Measurements from ENCODE around the gene RDX.
"Not testable (repeated sequence)": the region's sequence is repeated elsewhere in the genome, so short reads cannot be mapped to it uniquely, and the experiment has no call there.

RDX gene

DNA sequence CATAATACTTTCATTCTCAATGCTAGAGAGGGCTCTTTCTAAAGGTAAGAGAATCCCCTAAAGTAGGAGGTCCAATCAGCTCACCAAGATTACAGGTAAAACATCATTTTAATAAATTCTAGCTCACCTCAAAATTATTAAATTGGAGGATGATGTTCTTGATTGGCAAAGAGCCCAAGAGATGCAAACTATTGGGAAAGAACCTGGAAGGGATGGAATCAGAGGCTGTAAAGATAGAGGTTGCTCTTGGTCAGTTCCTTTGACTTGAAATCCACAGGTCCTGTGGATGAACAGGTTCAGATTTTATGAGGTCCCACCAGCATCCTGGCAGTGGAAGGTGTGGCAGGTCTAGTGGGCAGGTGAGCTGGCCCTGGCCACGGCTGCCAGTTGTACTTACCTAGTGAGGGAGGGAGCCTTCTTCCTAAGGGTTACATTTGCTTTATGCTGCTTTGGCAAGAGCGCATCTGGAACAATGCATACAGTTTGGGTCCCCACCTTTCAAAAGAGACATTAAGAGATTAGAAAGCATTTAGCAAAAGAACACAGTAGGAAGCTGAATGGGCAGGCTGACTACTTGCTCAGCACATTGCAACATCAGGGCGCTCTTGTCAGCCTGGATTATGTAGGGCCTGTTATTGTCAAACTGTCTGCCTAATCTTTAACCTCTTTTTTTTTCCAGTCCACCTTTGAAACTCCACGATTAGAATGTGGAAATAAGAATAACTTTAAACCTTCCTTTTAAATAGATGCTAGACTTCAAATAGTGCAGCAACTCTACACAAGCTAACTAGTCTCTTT, 97.0 kb downstream of the RDX start:
- DNase-seq, result no peak

GRCh38 chr11:110198031-110198729, 98.2 kb downstream of the RDX start:
- no peak for DNase-seq

DNA sequence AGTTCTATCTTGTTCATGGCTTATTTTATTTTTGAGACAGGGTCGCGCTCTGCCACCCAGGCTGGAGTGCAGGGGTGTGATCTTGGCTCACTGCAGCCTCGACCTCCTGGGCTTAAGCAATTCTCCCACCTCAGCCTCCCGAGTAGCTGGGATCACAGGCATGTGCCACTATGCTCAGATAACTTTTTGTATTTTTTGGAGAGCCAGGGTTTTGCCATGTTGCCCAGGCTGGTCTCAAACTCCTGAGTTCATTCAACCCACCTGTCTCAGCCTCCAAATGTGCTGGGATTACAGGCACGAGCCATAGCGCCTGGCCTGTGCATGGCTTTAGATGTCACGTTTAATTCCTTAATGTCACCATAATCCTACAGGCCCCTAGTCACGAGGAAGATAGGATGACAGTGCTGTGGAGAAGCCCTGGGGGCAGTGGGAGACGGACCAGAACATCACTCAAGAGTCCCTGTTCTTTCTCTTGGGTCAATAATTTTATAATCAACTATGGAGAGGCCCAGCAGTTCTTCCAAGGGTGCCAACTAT, 99.5 kb downstream of the RDX start:
- no peak for DNase-seq

- DNase-seq, result no peak
These were observed 100.1 kb downstream of the RDX start for GRCh38 chr11:110196241-110196754.

GRCh38 chr11:110194211-110194766, 102.1 kb downstream of the RDX start:
- DNase-seq, result not testable (repeated sequence)

- not testable (repeated sequence) for DNase-seq
These were observed 103.7 kb downstream of the RDX start for GRCh38 chr11:110192604-110193282.

DNA sequence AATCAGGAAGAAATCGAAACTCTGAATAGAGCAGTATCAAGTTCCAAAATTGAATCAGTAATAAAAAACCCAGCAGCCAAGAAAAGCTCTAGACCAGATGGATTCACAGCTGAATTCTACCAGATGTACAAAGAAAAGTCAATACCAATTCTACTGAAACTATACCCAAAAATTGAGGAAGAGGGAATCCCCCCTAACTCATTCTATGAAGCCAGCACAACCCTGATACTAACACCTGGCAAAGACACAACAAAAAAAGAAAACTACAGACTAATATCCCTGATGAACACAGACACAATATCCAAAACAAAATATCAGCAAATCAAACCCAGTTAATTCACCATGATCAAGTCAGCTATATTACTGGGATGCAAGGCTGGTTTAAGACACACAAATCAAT, 105.5 kb downstream of the RDX start:
- no peak for DNase-seq

- no peak for DNase-seq
These were observed 108.7 kb downstream of the RDX start for GRCh38 chr11:110187731-110188130.

DNA sequence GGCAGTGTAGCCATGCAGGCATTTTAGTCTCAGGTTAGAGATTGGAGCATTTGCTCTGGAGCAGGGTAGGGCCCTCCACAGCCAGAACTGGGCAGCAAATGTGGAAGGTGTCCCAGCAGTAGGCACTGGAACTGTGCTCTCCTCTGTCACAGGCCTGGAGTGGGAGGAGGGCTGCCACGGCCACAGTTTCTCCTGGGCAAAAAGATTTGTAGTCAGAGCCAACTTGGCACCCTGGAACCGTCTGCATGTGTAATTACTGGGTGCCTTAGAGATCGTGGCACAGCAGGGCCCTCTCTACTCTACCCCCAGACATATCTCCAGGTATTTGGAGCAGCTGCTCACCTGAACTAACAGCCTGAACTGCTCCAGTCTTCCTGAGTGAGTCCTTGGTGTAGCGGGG, 109.5 kb downstream of the RDX start:
- no peak for DNase-seq

DNA sequence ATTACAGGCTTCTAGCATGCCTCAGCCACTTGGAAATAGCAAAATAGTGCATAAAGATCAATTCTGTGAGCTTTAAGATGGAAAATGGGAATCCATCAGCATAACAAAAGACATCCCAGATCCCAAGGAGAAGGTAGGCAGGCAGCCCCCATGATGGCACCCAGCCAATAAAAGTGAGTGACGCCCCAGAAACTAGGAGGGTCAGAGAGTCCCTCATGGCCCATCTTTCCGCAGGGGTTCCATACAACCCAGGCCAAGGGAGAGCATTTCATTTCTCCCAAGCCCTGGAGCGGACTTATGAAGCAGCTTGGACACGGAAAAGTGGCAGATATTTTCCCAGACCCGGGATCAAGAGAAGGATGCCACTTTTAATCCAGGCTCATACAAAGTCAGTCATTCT, 110.0 kb downstream of the RDX start:
- DNase-seq, result no peak

GRCh38 chr11:110185599-110185998, 110.8 kb downstream of the RDX start:
- DNase-seq, result no peak

- no peak for DNase-seq
These were observed 111.3 kb downstream of the RDX start for GRCh38 chr11:110185121-110185591.

DNA sequence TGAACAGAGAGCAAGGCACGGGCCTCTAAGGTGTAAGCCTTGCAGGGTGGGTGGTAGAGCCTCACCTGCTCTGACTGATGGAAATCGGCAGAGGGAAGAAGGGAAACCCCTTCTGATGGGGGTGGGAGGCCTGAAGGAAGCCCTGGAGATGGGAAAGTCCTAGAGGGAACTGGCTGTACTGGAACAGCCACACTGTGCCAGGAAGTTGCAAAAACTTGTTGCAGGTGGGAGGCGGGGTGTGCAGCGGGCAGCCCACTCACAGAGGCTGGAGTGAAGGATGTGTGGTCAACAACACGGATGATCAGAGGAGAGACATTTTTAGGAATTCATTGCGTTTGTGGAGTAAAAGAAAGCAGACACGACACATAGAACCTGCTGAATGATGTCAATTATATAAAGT, 112.0 kb downstream of the RDX start:
- DNase-seq, result no peak

DNA sequence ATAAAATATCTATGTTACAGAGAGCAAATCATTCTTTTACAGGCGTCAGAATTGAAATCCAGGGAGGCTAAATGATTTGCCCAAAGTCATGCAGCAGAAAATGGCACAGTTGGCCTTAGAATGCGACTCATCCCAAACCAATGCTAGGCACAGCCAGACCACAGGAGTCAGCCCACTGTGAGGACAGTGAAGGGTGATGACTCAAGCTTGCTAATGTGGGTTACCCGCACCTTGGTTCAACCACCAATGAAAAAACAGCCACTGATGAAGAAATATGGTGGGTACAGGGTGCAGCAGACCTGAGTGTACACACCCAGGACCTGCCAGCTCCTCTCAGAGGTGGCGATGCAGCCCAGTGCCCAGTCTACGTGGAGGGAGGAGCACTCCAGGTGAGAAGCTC, 113.5 kb downstream of the RDX start:
- DNase-seq, result no peak

GRCh38 chr11:110179064-110179463, 117.3 kb downstream of the RDX start:
- DNase-seq, result no peak

GRCh38 chr11:110177086-110177456, 119.3 kb downstream of the RDX start:
- DNase-seq, result no peak

GRCh38 chr11:110176366-110177085, 119.9 kb downstream of the RDX start:
- no peak for DNase-seq

GRCh38 chr11:110174645-110175310, 121.6 kb downstream of the RDX start:
- DNase-seq, result no peak

DNA sequence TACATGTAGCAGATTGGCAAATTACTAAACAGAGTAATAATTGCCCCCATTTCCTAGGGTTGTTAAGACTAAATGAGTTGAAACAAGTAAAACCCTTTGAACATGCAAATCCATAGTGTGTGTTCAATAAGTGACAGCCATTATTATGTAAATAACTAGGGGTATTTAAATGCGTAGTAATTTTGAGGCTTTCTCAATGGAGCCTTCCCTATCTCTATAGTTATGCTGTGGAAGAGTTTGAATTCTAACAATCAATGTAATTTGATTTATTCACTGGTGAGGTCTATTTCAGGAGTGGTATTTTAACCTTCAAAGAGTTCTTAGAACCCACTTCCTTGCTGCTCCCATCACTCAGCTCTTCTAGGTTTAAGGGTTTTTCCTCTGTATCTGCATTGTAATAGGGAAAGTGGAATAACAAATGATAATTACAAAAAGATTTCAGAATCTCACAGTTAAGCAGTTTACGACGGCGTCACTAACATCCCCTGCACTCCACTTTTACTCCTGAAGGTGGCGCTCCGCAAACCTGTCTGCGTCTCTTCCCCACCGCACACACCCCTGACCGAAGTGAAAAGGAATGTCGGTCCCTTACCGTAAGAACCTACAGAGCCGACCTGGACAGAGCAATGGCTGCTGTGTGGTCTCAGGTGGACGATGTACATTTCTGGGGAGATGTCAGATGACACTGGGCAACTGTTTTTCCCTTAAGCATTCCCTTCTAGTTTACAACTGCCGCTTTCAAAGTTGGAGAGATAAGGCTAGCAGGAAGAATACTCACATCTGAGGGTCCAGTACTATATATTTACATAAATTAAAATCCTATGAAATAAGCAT, 122.4 kb downstream of the RDX start:
- DNase-seq, result peak; percentile 60

DNA sequence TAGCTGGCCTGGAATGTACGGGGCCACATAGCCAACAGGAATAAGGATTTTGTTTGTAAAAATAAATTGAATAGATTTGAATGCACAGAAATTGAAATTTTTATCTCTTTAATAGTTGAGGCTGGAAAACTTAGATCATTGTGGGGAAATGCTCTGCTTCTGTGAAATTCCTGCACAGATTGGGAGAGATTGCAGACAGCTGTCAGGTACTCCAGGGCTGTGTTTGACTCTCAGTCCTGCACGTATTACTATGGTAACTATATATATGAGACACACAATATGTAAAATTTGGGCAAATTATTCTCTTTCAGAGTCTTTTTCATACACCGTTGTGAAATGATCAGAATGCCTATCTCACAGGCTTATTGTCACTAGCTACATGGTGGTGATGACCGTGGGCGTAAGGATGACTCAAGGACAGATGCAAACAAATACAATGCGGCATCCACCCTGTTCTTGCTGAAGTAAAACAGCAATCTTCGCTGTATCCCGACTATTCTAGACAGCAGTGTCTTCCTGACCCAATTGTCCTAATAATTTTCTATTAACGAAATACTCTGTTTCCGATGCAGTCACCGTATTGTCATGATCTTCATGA, 123.8 kb downstream of the RDX start:
- DNase-seq, result no peak

Measured in stimulated activated CD4-positive, alpha-beta T cell treated with anti-CD3 and anti-CD28 coated beads, Interleukin-4, amount 100 ng/mL, for 24 hours (primary cell).